H9 (cell line): ENCODE measurements around the gene SPTLC3. TPM values are rescaled to one million over a fixed set of nuclear protein-coding genes. Genes with fewer than 3 reads are reported as not detected.

ENCODE experiments used
- DNase-seq: peaks from one replicate; pipeline ENCODE4 v3.0.0-alpha.2; 2017
- H2AFZ ChIP-seq: one replicate; pipeline ENCODE4 v1.6.1; 2013; ENCODE audit warnings: mild to moderate bottlenecking, low read length, control low read depth, moderate library complexity
- H2AK5ac ChIP-seq: 2 replicates; pipeline ENCODE4 v1.6.1; 2013; ENCODE audit warnings: low read length, control low read depth, mixed read lengths; ENCODE audit not compliant: insufficient read length
- H2BK120ac ChIP-seq: one replicate; pipeline ENCODE4 v1.6.1; 2013; ENCODE audit warnings: low read depth, mild to moderate bottlenecking, low read length, control low read depth, inconsistent platforms; ENCODE audit not compliant: poor library complexity, severe bottlenecking
- H2BK12ac ChIP-seq: 2 replicates; pipeline ENCODE4 v1.6.1; 2013; ENCODE audit warnings: low read length, control low read depth, mixed read lengths, low read depth; ENCODE audit not compliant: insufficient read length
- H2BK15ac ChIP-seq: 2 replicates; pipeline ENCODE4 v1.6.1; 2013; ENCODE audit warnings: low read depth, low read length, control low read depth
- H2BK20ac ChIP-seq: one replicate; pipeline ENCODE4 v1.6.1; 2013; ENCODE audit warnings: low read depth, mild to moderate bottlenecking, low read length, control low read depth, inconsistent platforms; ENCODE audit not compliant: poor library complexity, severe bottlenecking
- H2BK5ac ChIP-seq: 2 replicates; pipeline ENCODE4 v1.6.1; 2013; ENCODE audit warnings: low read length, control low read depth, mixed read lengths; ENCODE audit not compliant: insufficient read length
- H3K14ac ChIP-seq: 2 replicates; pipeline ENCODE4 v1.6.1; 2013; ENCODE audit warnings: low read length, control low read depth; ENCODE audit not compliant: insufficient read depth
- H3K18ac ChIP-seq: 2 replicates; pipeline ENCODE4 v1.6.1; 2013; ENCODE audit warnings: low read depth, mild to moderate bottlenecking, mixed read lengths, low read length, control low read depth; ENCODE audit not compliant: insufficient read length
- H3K23ac ChIP-seq: 2 replicates; pipeline ENCODE4 v1.6.1; 2013; ENCODE audit warnings: low read length, control low read depth, mixed read lengths, low read depth; ENCODE audit not compliant: insufficient read length
- H3K23me2 ChIP-seq: 2 replicates; pipeline ENCODE4 v1.6.1; 2013; ENCODE audit warnings: low read depth, mild to moderate bottlenecking, mixed read lengths, low read length, control low read depth; ENCODE audit not compliant: insufficient read length, poor library complexity, severe bottlenecking
- H3K27ac ChIP-seq: 2 replicates; pipeline ENCODE4 v1.5.1; 2013; ENCODE audit warnings: low read length, control low read depth, mixed read lengths, low read depth; ENCODE audit not compliant: insufficient read length
- H3K27me3 ChIP-seq: 2 replicates; pipeline ENCODE4 v1.6.1; 2013; ENCODE audit warnings: low read length, control low read depth, inconsistent platforms; ENCODE audit not compliant: insufficient read depth
- H3K4ac ChIP-seq: 2 replicates; pipeline ENCODE4 v1.6.1; 2013; ENCODE audit warnings: low read depth, mild to moderate bottlenecking, control low read depth, inconsistent platforms, low read length, moderate library complexity
- H3K4me1 ChIP-seq: 2 replicates; pipeline ENCODE4 v1.6.1; 2013; ENCODE audit warnings: low read length, control low read depth, inconsistent platforms; ENCODE audit not compliant: insufficient read depth
- H3K4me2 ChIP-seq: 2 replicates; pipeline ENCODE4 v1.6.1; 2013; ENCODE audit warnings: low read length, control low read depth, mixed read lengths; ENCODE audit not compliant: insufficient read length, insufficient read depth
- H3K56ac ChIP-seq: 2 replicates; pipeline ENCODE4 v1.6.1; 2013; ENCODE audit warnings: low read depth, mild to moderate bottlenecking, mixed read lengths, low read length, control low read depth; ENCODE audit not compliant: insufficient read length
- H3K79me1 ChIP-seq: 2 replicates; pipeline ENCODE4 v1.6.1; 2013; ENCODE audit warnings: low read depth, mild to moderate bottlenecking, moderate library complexity, low read length, control low read depth, inconsistent platforms; ENCODE audit not compliant: insufficient read depth, poor library complexity, severe bottlenecking
- H3K79me2 ChIP-seq: 2 replicates; pipeline ENCODE4 v1.6.1; 2013; ENCODE audit warnings: low read length, control low read depth, inconsistent platforms; ENCODE audit not compliant: insufficient read depth
- H3K9ac ChIP-seq: 2 replicates; pipeline ENCODE4 v1.6.1; 2013; ENCODE audit warnings: low read length, control low read depth, mixed read lengths; ENCODE audit not compliant: insufficient read length; ENCODE audit errors: extremely low read depth
- H3K9me3 ChIP-seq: one replicate; pipeline ENCODE4 v1.6.1; 2013; ENCODE audit warnings: low read depth, low read length, inconsistent platforms; ENCODE audit not compliant: control insufficient read depth
- H3T11ph ChIP-seq: one replicate; pipeline ENCODE4 v1.6.1; 2013; ENCODE audit warnings: mild to moderate bottlenecking, low read length, control low read depth, inconsistent platforms
- H4K20me1 ChIP-seq: one replicate; pipeline ENCODE4 v1.6.1; 2013; ENCODE audit not compliant: control insufficient read depth, insufficient read length, insufficient read depth
- H4K5ac ChIP-seq: 2 replicates; pipeline ENCODE4 v1.6.1; 2013; ENCODE audit warnings: low read depth, mild to moderate bottlenecking, mixed read lengths, low read length, control low read depth; ENCODE audit not compliant: insufficient read length
- H4K8ac ChIP-seq: replicated peaks from 2 replicates; pipeline ENCODE4 v1.6.1; 2013; ENCODE audit warnings: low read length, control low read depth, mixed read lengths, low read depth; ENCODE audit not compliant: insufficient read length
- H4K91ac ChIP-seq: 2 replicates; pipeline ENCODE4 v1.6.1; 2013; ENCODE audit warnings: low read depth, mild to moderate bottlenecking, moderate library complexity, mixed read lengths, low read length, control low read depth; ENCODE audit not compliant: insufficient read length
- H3K27ac Mint-ChIP-seq, 3 experiments: 2 replicates in 2 of 3; 3 replicates in 1 of 3; pipeline ENCODE4 v1.8.0; 2020 to 2021; ENCODE audit warnings: mixed read lengths in 3 of 3, mild to moderate bottlenecking in 1 of 3, moderate library complexity in 1 of 3
- H3K27me3 Mint-ChIP-seq: 2 replicates; pipeline ENCODE4 v1.8.0; 2021; ENCODE audit warnings: low read depth, mild to moderate bottlenecking, moderate library complexity, mixed read lengths
- H3K36me3 Mint-ChIP-seq, 3 experiments: 2 replicates in 2 of 3; 3 replicates in 1 of 3; pipeline ENCODE4 v1.8.0; 2020 to 2021; ENCODE audit warnings: low read depth in 3 of 3, mixed read lengths in 3 of 3; ENCODE audit not compliant: insufficient read depth in 1 of 3
- H3K4me1 Mint-ChIP-seq, 2 experiments: 2 replicates each; pipeline ENCODE4 v1.8.0; 2020; ENCODE audit warnings: mixed read lengths in 2 of 2
- H3K4me3 Mint-ChIP-seq, 2 experiments: 2 replicates in 1 of 2; 3 replicates in 1 of 2; pipeline ENCODE4 v1.8.0; 2020 to 2021; ENCODE audit warnings: mild to moderate bottlenecking in 2 of 2, mixed read lengths in 2 of 2, moderate library complexity in 1 of 2
- H3K9me3 Mint-ChIP-seq, 2 experiments: 2 replicates in 1 of 2; 3 replicates in 1 of 2; pipeline ENCODE4 v1.8.0; 2020; ENCODE audit warnings: mild to moderate bottlenecking in 2 of 2, mixed read lengths in 2 of 2, moderate library complexity in 1 of 2
- WGBS: extraction: QIAGEN DNeasy Blood & Tissue Kit; methylation state at CpG from one replicate; pipeline ENCODE4 v1.1.7; 2013; ENCODE audit warnings: missing lambda C conversion rate, low lambda C conversion rate, mixed read lengths; ENCODE audit not compliant: insufficient read length; ENCODE audit errors: extremely low coverage; 5-methylcytosine and 5-hydroxymethylcytosine counted together
- total RNA-seq: library from RNA; stranded (reverse); gene quantifications from 2 replicates; pipeline ENCODE4 v1.2.1, GENCODE V29; 2021
- TF ChIP-seq, protein P1 (sequence below): fragments of 200-600 bp; sonication (generic); conservative IDR thresholded peaks from 3 replicates; pipeline ENCODE4 v1.8.0; 2021; ENCODE audit warnings: antibody characterized with exemption, mild to moderate bottlenecking

SPTLC3 gene
- total RNA-seq, 1 experiment from 2014 or later = 0.68 TPM

DNA sequence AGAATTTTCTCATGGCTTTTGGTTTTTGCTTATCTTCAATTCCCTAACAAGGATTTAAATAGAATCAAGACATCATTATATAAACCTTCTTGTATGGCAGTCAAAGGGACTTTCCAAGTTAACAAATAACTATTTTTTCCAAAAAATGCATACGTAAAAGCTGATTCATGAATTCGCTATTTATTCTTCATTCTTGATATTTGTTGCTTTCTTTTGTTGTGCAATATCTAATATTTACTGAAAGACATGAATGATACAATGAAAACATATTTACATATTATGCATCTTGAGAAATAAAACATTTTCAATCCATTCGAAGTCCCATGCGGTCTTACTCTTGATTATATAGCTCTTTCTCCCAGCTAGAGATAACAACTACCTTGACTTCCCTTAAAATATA, 47.0 kb upstream of the SPTLC3 start:
- Histone ChIP-seq H4K5ac (no peak overlapping the region), H3K56ac (no peak overlapping the region), H2BK5ac (no peak overlapping the region), H3K18ac (no peak overlapping the region), H3T11ph (no peak overlapping the region), H3K23me2 (no peaks in the 10 kb centered on the region), H4K91ac (no peak overlapping the region), H2BK15ac (no peak overlapping the region), H2BK12ac (no peak overlapping the region), H3K14ac (no peak overlapping the region), H3K79me1 (no peaks in the 10 kb centered on the region), H2AFZ (no peak overlapping the region), H3K27ac (no peak overlapping the region), H3K9me3 (no peaks in the 10 kb centered on the region), H4K8ac (no peak overlapping the region), H3K4me1 (no peaks in the 10 kb centered on the region; the same call in 1 of the 2 replicates), H3K4ac (no peak overlapping the region), H2BK20ac (no peak overlapping the region), H3K4me2 (no peak overlapping the region), H3K79me2 (no peaks in the 10 kb centered on the region), H2AK5ac (no peak overlapping the region), H2BK120ac (no peak overlapping the region), H3K27me3 (no peaks in the 10 kb centered on the region), H4K20me1 (no peaks in the 10 kb centered on the region), H3K9ac (no peak overlapping the region), H3K23ac (no peak overlapping the region)
- Mint-ChIP-seq H3K27me3 (no peaks in the 10 kb centered on the region), H3K4me3 (no peak overlapping the region), H3K27ac (no peak overlapping the region), H3K36me3 (no peaks in the 10 kb centered on the region), H3K4me1 (peaks cover 4 to 5% of the 10 kb centered on the region in 2 experiments; a peak in 3 of 4 replicates), H3K9me3 (no peaks in the 10 kb centered on the region)
- WGBS = no CpG with 5 or more reads among the region's 4 CpGs
- DNase-seq = no peak
- TF ChIP-seq, protein P1, sequence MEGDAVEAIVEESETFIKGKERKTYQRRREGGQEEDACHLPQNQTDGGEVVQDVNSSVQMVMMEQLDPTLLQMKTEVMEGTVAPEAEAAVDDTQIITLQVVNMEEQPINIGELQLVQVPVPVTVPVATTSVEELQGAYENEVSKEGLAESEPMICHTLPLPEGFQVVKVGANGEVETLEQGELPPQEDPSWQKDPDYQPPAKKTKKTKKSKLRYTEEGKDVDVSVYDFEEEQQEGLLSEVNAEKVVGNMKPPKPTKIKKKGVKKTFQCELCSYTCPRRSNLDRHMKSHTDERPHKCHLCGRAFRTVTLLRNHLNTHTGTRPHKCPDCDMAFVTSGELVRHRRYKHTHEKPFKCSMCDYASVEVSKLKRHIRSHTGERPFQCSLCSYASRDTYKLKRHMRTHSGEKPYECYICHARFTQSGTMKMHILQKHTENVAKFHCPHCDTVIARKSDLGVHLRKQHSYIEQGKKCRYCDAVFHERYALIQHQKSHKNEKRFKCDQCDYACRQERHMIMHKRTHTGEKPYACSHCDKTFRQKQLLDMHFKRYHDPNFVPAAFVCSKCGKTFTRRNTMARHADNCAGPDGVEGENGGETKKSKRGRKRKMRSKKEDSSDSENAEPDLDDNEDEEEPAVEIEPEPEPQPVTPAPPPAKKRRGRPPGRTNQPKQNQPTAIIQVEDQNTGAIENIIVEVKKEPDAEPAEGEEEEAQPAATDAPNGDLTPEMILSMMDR = no peak
